Stimulated activated CD8-positive, alpha-beta memory T cell treated with anti-CD3 and anti-CD28 coated beads, Interleukin-12 subunit alpha, Interleukin-12 subunit beta, amount 100 ng/mL, for 24 hours (primary cell): Measurements from ENCODE around the gene SYT1.
"Not testable (repeated sequence)": the region's sequence is repeated elsewhere in the genome, so short reads cannot be mapped to it uniquely, and the experiment has no call there.

Experiments used
- DNase-seq: peaks from one replicate; pipeline ENCODE4 v3.0.0-alpha.2; 2020; ENCODE audit errors: extremely low read depth

SYT1 gene

GRCh38 chr12:78966926-78967325 is 102.4 kb downstream of the SYT1 start:
- DNase-seq: no peak

- DNase-seq: no peak
Observed at GRCh38 chr12:78968226-78968625, 103.7 kb downstream of the SYT1 start.

DNA sequence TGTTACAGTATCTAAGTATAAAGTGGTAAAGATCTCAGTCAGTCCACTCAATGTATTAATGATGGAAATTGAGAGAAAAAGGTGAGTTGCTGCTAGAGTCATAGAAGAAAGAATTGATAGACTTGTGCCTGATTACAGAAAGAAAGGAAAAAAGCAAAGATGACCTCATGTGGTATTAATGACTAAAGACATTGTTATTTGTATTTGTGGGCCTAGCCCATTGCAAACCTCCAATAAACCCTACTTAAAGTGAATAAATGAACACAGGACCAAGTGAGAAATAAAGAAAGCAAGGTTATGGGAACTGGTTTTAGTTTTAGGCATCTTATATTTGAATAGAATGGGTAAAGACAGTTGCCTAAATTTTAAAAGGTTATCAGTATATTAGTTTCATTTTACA is 105.5 kb downstream of the SYT1 start:
- DNase-seq: no peak

DNA sequence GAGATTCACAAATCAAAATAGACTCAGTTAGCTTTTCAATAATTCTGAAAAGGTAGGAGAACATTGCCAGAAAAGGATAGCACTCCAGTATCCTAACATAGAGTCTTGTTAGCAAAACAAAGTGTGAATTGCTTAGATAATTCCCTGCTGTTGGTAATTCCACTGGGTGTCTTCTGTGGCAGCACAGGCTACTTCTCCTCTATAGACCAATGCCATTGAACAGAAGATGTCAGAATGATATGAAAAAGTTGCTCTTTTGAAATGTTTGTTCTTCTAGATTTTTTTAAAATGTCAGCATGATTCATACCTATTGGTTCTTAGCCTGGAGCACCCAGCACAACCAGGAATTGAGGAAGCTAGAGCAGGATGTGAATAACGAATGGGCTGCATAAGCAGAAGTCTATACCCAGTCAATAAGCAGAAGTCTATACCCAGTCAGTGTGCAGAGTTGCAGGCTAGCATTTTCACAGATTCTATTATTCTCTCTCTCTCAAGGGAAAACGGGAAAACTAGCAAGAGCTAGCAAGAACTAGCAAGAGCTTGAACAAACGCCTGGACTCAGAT is 112.8 kb downstream of the SYT1 start:
- DNase-seq: no peak

- DNase-seq: no peak
Observed at GRCh38 chr12:78994168-78994791, 129.7 kb downstream of the SYT1 start.

DNA sequence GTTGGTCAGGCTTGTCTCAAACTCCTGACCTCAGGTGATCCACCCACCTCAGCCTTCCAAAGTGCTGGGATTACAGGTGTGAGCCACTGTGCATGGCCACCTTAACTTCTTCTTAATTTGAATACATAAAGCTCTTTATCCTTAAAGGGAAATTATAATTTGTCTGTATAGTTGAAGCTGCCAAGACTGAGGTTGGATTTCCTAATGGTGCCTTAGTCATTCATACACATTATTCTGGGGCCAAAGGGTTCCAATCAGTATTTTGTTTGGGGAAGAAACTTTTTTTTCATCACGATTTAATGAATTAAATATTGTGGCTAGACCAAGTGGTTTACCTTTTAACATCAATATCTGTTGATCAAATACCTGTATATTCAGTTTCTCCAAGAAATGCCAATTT is 135.9 kb downstream of the SYT1 start:
- no peak for DNase-seq

GRCh38 chr12:79001404-79001803 is 136.8 kb downstream of the SYT1 start:
- DNase-seq: no peak

- no peak for DNase-seq
Observed at GRCh38 chr12:79006306-79006705, 141.7 kb downstream of the SYT1 start.

DNA sequence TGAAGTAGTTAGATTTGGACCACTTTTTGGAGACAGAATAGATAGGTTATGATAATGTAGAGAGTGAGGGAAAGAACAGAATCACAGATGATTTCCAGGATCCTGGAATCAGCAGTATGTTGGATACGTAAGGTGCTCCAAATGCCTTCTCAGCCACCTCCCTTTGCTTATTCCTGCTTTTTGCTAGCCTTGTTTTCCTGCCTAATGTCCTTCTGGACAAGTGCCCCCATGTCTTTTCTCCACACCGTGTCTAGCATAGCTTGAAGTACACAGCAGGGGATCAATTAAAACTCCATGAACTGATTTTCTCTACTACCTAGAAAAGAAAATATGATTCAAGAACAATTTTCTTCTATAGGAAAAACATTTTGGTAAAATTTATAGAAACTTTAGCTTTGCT is 144.0 kb downstream of the SYT1 start:
- DNase-seq: no peak

- DNase-seq: no peak
Observed at GRCh38 chr12:79012636-79013035, 148.1 kb downstream of the SYT1 start.

DNA sequence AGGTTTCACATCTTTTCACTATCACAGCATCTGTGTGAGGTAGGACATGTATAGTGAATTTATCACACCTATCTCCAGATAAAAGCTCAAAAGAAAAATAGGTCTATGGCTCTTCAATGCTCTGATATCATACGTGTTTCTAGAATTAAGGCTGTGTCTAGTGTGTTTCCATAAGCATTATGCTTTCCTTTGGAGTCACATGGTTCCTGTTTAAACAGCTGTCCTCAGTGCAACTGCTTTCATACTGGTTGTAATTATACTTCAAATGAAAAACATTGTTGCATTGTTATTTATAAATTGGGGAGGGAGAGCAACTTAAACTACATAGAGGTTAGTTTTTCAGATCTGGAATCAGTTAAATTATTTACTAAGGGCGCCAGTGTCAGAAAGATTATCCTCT is 151.6 kb downstream of the SYT1 start:
- DNase-seq: no peak

GRCh38 chr12:79019672-79020071 is 155.1 kb downstream of the SYT1 start:
- no peak for DNase-seq

GRCh38 chr12:79020106-79020505 is 155.5 kb downstream of the SYT1 start:
- no peak for DNase-seq

DNA sequence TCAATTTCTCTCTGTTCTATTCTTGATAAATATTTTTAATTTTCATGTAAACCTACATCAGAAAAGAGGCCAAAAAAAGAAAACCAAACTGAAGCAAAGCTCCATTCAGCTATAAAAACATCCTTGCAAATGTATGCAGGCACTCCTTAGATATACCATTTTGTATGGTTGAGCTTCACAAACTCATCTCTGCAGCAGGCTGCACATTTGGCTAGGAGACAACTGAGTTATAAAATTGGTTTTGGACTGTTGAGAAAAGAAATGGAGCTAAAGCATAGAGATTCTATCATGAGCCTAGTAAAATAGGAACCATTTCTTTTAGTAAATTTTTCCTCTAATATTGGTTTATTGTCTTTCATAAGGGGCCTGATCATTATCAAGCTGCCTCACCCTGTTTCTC is 156.4 kb downstream of the SYT1 start:
- DNase-seq: no peak

- no peak for DNase-seq
Observed at GRCh38 chr12:79023261-79023660, 158.7 kb downstream of the SYT1 start.

DNA sequence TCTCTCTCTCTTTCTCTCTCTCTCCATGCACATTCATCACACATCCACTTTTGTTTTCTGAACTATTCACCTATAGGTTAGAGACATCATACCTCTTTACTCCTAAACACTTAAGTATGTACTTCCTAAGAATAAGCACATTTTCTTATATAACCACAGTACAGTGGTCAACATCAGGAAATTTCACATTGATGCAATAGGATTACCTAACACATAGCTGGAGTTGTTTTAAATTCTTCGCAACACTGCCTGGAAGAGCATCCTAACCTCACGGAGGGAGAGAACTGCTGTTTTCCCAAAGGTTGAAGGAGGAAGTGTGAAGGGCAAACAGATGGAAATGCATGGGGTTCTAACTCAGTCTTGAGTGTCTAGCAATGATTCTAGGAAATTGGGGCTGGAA is 159.2 kb downstream of the SYT1 start:
- DNase-seq: no peak

GRCh38 chr12:79033788-79034187 is 169.2 kb downstream of the SYT1 start:
- DNase-seq: no peak

DNA sequence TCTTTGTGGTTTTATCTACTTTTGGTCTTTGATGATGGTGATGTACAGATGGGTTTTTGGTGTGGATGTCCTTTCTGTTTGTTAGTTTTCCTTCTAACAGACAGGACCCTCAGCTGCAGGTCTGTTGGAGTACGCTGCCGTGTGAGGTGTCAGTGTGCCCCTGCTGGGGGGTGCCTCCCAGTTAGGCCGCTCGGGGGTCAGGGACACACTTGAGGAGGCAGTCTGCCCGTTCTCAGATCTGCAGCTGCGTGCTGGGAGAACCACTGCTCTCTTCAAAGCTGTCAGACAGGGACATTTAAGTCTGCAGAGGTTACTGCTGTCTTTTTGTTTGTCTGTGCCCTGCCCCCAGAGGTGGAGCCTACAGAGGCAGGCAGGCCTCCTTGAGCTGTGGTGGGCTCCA is 180.2 kb downstream of the SYT1 start:
- DNase-seq: not testable (repeated sequence)

DNA sequence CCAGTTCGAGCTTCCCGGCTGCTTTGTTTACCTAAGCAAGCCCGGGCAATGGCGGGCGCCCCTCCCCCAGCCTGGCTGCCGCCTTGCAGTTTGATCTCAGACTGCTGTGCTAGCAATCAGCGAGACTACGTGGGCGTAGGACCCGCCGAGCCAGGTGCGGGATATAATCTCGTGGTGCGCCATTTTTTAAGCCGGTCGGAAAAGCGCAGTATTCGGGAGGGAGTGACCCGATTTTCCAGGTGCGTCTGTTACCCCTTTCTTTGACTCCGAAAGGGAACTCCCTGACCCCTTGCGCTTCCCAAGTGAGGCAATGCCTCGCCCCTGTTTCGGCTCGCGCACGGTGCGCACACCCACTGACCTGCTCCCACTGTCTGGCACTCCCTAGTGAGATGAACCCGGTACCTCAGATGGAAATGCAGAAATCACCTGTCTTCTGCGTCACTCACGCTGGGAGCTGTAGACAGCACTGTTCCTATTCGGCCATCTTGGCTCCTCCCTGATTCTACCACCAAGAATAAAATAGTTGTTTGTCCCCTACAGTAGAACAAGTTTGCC is 180.7 kb downstream of the SYT1 start:
- not testable (repeated sequence) for DNase-seq

DNA sequence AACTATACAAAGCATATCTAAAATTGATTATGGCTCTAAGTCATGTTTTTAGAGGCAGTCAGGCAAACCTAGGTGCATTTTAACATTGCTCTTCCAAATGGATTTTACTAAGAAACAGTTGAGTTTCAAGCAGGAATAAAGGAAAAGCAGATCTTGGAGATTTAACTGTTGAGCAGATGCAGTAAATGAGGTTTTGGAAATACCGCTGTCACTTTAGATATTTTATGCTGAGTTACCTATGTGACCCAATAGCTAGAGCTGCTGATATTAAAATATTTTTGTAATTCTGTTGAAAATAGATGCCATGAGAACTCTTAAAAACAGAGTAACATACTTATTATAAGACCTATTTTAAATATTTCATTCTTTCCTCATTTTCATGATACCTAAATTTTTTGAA is 181.4 kb downstream of the SYT1 start:
- no peak for DNase-seq

- no peak for DNase-seq
Observed at GRCh38 chr12:79048962-79049361, 184.4 kb downstream of the SYT1 start.

DNA sequence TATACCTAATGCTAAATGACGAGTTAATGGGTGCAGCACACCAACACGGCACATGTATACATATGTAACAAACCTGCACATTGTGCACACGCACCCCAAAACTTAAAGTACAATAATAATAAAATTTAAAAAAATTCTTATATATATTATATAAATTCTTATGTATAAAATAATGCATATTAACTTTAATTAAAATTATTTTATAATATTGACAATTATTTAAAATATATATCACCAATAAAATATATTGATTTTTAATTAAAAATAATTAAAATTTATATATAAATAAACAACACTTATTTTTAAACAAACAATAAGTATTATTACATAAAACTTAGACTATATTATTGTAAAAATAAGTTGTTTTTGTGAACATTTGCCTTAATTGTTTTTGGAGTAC is 188.8 kb downstream of the SYT1 start:
- DNase-seq: no peak

DNA sequence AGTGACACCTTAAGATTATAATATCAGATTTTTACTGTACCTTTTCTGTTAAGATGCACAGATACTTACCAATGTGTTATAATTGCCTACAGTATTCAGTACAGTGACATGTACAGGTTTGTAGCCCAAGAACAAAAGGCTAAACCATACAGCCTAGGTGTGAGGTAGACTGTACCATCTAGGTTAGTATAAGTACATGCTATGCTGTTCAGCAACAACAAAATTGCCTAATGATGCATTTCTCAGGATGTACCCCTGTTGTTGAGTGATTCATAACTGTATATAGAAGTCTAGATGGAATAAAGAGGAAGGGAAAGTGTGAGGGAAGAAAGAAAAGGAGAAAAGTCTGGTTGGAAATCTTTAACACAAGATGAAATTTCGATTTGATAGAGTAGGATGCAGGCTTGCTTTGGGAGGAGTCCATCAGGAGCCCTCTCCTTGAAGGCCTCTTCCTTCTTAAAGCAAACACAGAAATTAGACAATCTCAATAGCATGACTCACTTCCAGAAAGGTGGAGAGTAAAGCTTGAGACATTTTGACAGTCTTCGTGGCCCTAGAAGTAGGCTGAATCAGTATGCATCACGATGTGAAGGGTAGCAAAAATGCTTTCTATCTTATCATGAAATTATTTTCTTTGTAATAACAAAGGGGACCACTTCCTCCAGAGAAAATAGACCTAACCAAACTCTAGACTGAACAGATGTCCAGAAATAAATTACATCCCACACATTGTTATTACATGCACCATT is 191.5 kb downstream of the SYT1 start:
- DNase-seq: no peak
